Muscle layer of colon (tissue), 2 donors: ENCODE measurements around the gene ABHD11.

Experiments
- H3K27ac ChIP-seq: one replicate; pipeline ENCODE4 v1.7.0; 2013; ENCODE audit warnings: low read depth, mild to moderate bottlenecking, low read length, moderate library complexity
- H3K27me3 ChIP-seq, 2 donors: one replicate each; pipeline ENCODE4 v1.7.0; 2013; ENCODE audit warnings: low read length in 2 of 2, mild to moderate bottlenecking in 2 of 2; ENCODE audit not compliant: insufficient read depth in 2 of 2, control insufficient read depth in 1 of 2
- H3K36me3 ChIP-seq: one replicate; pipeline ENCODE4 v1.7.0; 2013; ENCODE audit warnings: mild to moderate bottlenecking, low read length; ENCODE audit not compliant: insufficient read depth
- H3K4me1 ChIP-seq: one replicate; pipeline ENCODE4 v1.7.0; 2013; ENCODE audit warnings: mild to moderate bottlenecking, low read length; ENCODE audit not compliant: insufficient read depth
- H3K4me3 ChIP-seq, 2 donors: one replicate each; pipeline ENCODE4 v1.7.0; 2013; ENCODE audit warnings: low read length in 2 of 2, low read depth in 1 of 2, mild to moderate bottlenecking in 1 of 2, moderate library complexity in 1 of 2
- H3K9ac ChIP-seq: one replicate; pipeline ENCODE4 v1.7.0; 2013; ENCODE audit warnings: low read length
- H3K9me3 ChIP-seq: one replicate; pipeline ENCODE4 v1.7.0; 2013; ENCODE audit warnings: mild to moderate bottlenecking, low read length
- donor health status: abdominal sarcoma.
- donor health status: Adenocarcinoma of cecum.

The ABHD11 gene

DNA sequence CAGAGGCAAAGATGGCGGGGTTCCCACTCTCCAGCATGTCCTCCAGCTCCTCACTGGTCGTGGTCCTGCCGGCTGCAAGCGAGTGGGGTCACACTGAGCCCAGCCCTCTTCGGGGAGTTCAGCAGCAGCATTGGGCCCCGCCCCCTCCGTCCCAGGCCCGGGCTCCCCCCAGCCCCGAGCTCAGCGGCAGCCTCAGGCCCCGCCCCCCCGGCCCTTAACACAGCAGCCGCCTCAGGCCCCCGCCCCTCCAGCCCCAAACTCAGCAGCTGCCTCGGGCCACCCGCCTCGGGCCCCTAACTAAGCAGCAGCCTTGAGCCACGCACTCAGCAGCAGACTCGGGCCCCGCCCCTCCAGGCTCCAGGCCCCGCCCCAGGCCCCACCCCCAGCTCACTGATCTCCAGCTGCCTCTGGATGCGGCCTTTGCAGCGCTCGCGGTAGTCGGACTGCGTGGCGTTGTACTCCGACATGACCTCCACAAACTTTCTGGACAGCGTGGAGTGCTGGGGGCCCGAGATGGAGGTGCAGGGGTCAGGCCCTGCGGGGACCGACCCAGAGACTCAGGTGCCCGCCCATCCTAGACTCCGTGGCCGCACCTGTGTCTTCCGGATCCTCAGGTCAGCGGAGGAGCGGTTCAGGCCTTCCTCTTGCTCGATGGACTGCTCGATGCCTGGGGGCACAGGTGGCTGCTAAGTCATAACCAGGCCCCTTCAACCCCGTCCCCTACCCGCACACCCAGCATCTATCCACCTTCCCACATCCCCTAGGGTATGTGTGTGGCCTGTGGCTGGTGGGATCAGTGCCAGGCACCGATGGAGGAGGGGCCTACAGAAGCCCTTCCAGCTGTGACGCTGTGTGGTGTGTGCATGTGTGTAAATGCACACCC is 34.6 kb downstream of the ABHD11 start:
- Histone ChIP-seq H3K27ac (peak overlapping the region; percentile 55), H3K9me3 (no peaks in the 10 kb centered on the region), H3K27me3 (no peaks in the 10 kb centered on the region), H3K4me3 (peak overlapping the region in 1 of 2 donors; percentile 47), H3K4me1 (peaks cover 20% of the 10 kb centered on the region), H3K9ac (no peak overlapping the region), H3K36me3 (peaks cover 17% of the 10 kb centered on the region)

- Histone ChIP-seq H3K4me1 (peaks cover 20% of the 10 kb centered on the region), H3K27ac (no peak overlapping the region), H3K9ac (no peak overlapping the region), H3K4me3 (no peak overlapping the region), H3K9me3 (no peaks in the 10 kb centered on the region), H3K27me3 (no peaks in the 10 kb centered on the region), H3K36me3 (peaks cover 23% of the 10 kb centered on the region)
Observed at GRCh38 chr7:73703225-73703624, 35.4 kb downstream of the ABHD11 start.

GRCh38 chr7:73702665-73703064 is 35.9 kb downstream of the ABHD11 start:
- Histone ChIP-seq H3K9ac (no peak overlapping the region), H3K27me3 (no peaks in the 10 kb centered on the region), H3K9me3 (no peaks in the 10 kb centered on the region), H3K27ac (no peak overlapping the region), H3K36me3 (peaks cover 25% of the 10 kb centered on the region), H3K4me1 (peaks cover 20% of the 10 kb centered on the region), H3K4me3 (no peak overlapping the region)

DNA sequence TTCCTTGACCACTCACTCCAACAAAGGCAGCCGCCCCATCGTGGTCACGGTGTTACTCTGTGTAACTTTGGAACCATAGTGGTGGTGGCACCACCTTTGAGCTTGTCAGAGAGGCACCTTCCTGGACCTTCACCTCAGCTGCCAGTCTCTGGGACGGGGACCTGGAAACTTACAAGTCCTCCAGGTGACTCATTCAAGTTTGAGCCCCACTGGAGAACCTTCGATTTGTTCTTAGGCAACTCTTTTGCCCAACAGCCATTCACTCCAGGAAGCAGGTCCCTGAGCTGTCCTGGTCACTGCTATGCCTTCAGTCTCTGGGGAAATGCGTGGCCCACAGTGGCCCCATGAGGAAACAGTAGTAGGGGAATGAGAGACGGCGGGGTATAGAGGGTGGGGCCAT is 36.4 kb downstream of the ABHD11 start:
- Histone ChIP-seq H3K27me3 (no peaks in the 10 kb centered on the region), H3K9ac (no peak overlapping the region), H3K4me3 (no peak overlapping the region), H3K36me3 (peaks cover 28% of the 10 kb centered on the region), H3K4me1 (peaks cover 20% of the 10 kb centered on the region), H3K9me3 (no peaks in the 10 kb centered on the region), H3K27ac (no peak overlapping the region)

DNA sequence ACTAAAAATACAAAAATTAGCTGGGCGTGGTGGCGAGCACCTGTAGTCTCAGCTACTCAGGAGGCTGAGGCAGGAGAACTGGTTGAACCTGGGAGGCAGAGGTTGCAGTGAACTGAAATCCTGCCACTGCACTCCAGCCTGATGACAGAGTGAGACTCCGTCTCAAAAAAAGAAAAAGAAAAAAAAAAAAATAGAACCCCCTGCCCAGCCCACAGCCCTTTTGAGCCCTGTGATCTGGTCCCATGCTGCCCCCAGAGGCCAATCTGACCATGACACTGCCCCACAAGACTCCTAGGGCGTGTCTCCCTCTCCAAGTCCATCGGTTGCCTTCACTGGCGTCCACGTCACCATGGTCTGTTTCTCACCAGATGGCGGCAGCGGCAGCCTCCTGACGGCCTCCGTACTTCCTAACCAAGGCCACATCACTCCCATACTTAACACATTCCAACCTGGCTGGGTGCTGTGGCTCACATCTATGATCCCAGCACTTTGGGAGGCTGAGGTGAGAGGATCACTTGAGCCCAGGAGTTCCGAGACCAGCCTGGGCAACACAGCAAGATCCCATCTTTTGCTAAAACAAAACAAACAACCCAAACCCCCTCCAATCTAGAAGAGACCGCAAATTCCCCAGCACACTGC is 37.1 kb downstream of the ABHD11 start:
- H3K27ac ChIP-seq: no peak overlapping the region
- H3K9ac ChIP-seq: no peak overlapping the region
- peaks cover 20% of the 10 kb centered on the region for H3K4me1 ChIP-seq
- peaks cover 32% of the 10 kb centered on the region for H3K36me3 ChIP-seq
- H3K4me3 ChIP-seq: no peak overlapping the region
- no peaks in the 10 kb centered on the region for H3K9me3 ChIP-seq
- no peaks in the 10 kb centered on the region for H3K27me3 ChIP-seq

- peaks cover 37% of the 10 kb centered on the region for H3K36me3 ChIP-seq
- H3K9ac ChIP-seq: no peak overlapping the region
- no peaks in the 10 kb centered on the region for H3K27me3 ChIP-seq
- H3K9me3 ChIP-seq: no peaks in the 10 kb centered on the region
- H3K27ac ChIP-seq: no peak overlapping the region
- no peak overlapping the region for H3K4me3 ChIP-seq
- H3K4me1 ChIP-seq: peaks cover 20% of the 10 kb centered on the region
Observed at GRCh38 chr7:73700581-73701134, 37.9 kb downstream of the ABHD11 start.

- Histone ChIP-seq H3K4me1 (peaks cover 14% of the 10 kb centered on the region), H3K9me3 (no peaks in the 10 kb centered on the region), H3K4me3 (no peak overlapping the region), H3K27me3 (no peaks in the 10 kb centered on the region), H3K9ac (no peak overlapping the region), H3K27ac (no peak overlapping the region), H3K36me3 (peaks cover 40% of the 10 kb centered on the region)
Observed at GRCh38 chr7:73700069-73700423, 38.6 kb downstream of the ABHD11 start.

- H3K4me1 ChIP-seq: peaks cover 9% of the 10 kb centered on the region
- H3K9ac ChIP-seq: no peak overlapping the region
- no peaks in the 10 kb centered on the region for H3K27me3 ChIP-seq
- no peak overlapping the region for H3K4me3 ChIP-seq
- no peaks in the 10 kb centered on the region for H3K9me3 ChIP-seq
- H3K36me3 ChIP-seq: peaks cover 44% of the 10 kb centered on the region
- H3K27ac ChIP-seq: no peak overlapping the region
Observed at GRCh38 chr7:73699370-73700068, 39.1 kb downstream of the ABHD11 start.

GRCh38 chr7:73698410-73698809 is 40.2 kb downstream of the ABHD11 start:
- peaks cover under 1% of the 10 kb centered on the region for H3K4me1 ChIP-seq
- no peaks in the 10 kb centered on the region for H3K9me3 ChIP-seq
- no peaks in the 10 kb centered on the region for H3K27me3 ChIP-seq
- H3K27ac ChIP-seq: no peak overlapping the region
- H3K9ac ChIP-seq: no peak overlapping the region
- peaks cover 55% of the 10 kb centered on the region for H3K36me3 ChIP-seq
- H3K4me3 ChIP-seq: no peak overlapping the region

DNA sequence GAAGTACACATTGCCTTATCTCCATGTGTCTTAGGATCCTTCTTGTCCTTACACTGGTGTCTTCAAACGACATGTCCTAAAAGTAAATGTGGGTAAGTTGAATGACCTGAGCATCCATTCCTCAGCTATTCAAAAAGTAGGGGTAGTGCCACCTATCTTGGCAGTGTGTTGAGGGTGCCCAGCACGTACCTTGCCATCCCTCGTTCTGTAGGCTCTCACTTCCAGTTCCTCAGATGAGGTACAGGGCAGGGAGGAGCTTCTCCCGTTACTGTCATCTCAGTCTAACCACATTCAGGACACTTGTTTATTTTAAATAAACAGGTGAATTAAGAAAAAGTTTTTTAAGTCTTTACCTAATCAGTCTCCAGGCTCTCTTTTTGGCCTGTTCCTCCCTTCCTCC is 42.2 kb downstream of the ABHD11 start:
- H3K36me3 ChIP-seq: peaks cover 72% of the 10 kb centered on the region
- H3K27me3 ChIP-seq: no peaks in the 10 kb centered on the region

GRCh38 chr7:73690646-73691045 is 48.0 kb downstream of the ABHD11 start:
- no peaks in the 10 kb centered on the region for H3K4me1 ChIP-seq
- no peaks in the 10 kb centered on the region for H3K27me3 ChIP-seq
- H3K9ac ChIP-seq: no peak overlapping the region
- no peaks in the 10 kb centered on the region for H3K9me3 ChIP-seq
- H3K27ac ChIP-seq: no peak overlapping the region
- H3K36me3 ChIP-seq: peaks cover 59% of the 10 kb centered on the region
- H3K4me3 ChIP-seq: no peak overlapping the region

More for the DNA sequence above, 42.2 kb downstream of the ABHD11 start:
- H3K9me3 ChIP-seq: no peaks in the 10 kb centered on the region
- no peaks in the 10 kb centered on the region for H3K4me1 ChIP-seq
- H3K4me3 ChIP-seq: no peak overlapping the region
- no peak overlapping the region for H3K27ac ChIP-seq
- no peak overlapping the region for H3K9ac ChIP-seq
